MM.1S (cell line): ENCODE results near the gene SUSD2.
"Not testable (repeated sequence)": the region's sequence is repeated elsewhere in the genome, so short reads cannot be mapped to it uniquely, and the experiment has no call there.

Source experiments
- DNase-seq: peaks from one replicate; pipeline ENCODE4 v3.0.0-alpha.2; 2015
- H2AFZ ChIP-seq: fragments of 300-600 bp; sonication (generic); 2 replicates; pipeline ENCODE4 v1.6.0; 2016; ENCODE audit warnings: antibody characterized with exemption, low read length
- H3F3A ChIP-seq: fragments of 300-600 bp; sonication (generic); 2 replicates; pipeline ENCODE4 v1.6.1; 2016; ENCODE audit warnings: mild to moderate bottlenecking, antibody characterized with exemption, low read length, moderate library complexity, mixed read lengths; ENCODE audit not compliant: insufficient read depth
- H3K27ac ChIP-seq: fragments of 300-600 bp; sonication (generic); 2 replicates; pipeline ENCODE4 v1.5.1; 2016; ENCODE audit warnings: mild to moderate bottlenecking, low read length
- H3K27me3 ChIP-seq: fragments of 300-600 bp; sonication (generic); replicated peaks from 2 replicates; pipeline ENCODE4 v1.6.0; 2016; ENCODE audit warnings: low read length; ENCODE audit not compliant: insufficient read depth
- H3K36me3 ChIP-seq: fragments of 300-600 bp; sonication (generic); replicated peaks from 2 replicates; pipeline ENCODE4 v1.6.1; 2016; ENCODE audit warnings: mild to moderate bottlenecking, low read length, mixed read lengths; ENCODE audit not compliant: insufficient read depth
- H3K4me1 ChIP-seq: fragments of 300-600 bp; sonication (generic); 2 replicates; pipeline ENCODE4 v1.6.1; 2016; ENCODE audit warnings: low read length, mixed read lengths
- H3K4me2 ChIP-seq: fragments of 300-600 bp; sonication (generic); 2 replicates; pipeline ENCODE4 v1.6.0; 2016; ENCODE audit warnings: low read depth, low read length
- H3K4me3 ChIP-seq: fragments of 300-600 bp; sonication (generic); 2 replicates; pipeline ENCODE4 v1.5.1; 2016; ENCODE audit warnings: low read length, mixed read lengths
- H3K79me2 ChIP-seq: fragments of 300-600 bp; sonication (generic); 2 replicates; pipeline ENCODE4 v1.6.1; 2016; ENCODE audit warnings: mixed run types, low read length, mixed read lengths
- H3K9ac ChIP-seq: fragments of 300-600 bp; sonication (generic); 2 replicates; pipeline ENCODE4 v1.6.1; 2016; ENCODE audit warnings: low read length, mixed read lengths
- H3K9me2 ChIP-seq: fragments of 300-600 bp; sonication (generic); replicated peaks from 2 replicates; pipeline ENCODE4 v1.6.1; 2016; ENCODE audit warnings: mild to moderate bottlenecking, low read length, mixed read lengths; ENCODE audit not compliant: insufficient read depth
- H3K9me3 ChIP-seq: fragments of 300-600 bp; sonication (generic); replicated peaks from 2 replicates; pipeline ENCODE4 v1.6.1; 2016; ENCODE audit warnings: mild to moderate bottlenecking, low read length, mixed read lengths; ENCODE audit not compliant: insufficient read depth
- H4K20me1 ChIP-seq: fragments of 300-600 bp; sonication (generic); 2 replicates; pipeline ENCODE4 v1.6.1; 2016; ENCODE audit warnings: mild to moderate bottlenecking, low read length, moderate library complexity, mixed read lengths; ENCODE audit not compliant: insufficient read depth
- CTCF ChIP-seq: fragments of 300-600 bp; sonication (generic); IDR thresholded peaks from 2 replicates; pipeline ENCODE4 v1.5.1; 2016; ENCODE audit warnings: antibody characterized with exemption, low read length, mixed read lengths
- EZH2 ChIP-seq: fragments of 300-600 bp; sonication (generic); optimal IDR thresholded peaks from 2 replicates; pipeline ENCODE3; 2017; ENCODE audit warnings: low read depth, mild to moderate bottlenecking, antibody characterized with exemption, low read length, mixed read lengths
- EZH2phosphoT487 ChIP-seq: fragments of 300-600 bp; sonication (generic); IDR thresholded peaks from 2 replicates; pipeline ENCODE4 v1.6.1; 2018; ENCODE audit warnings: antibody characterized with exemption, low read length

The SUSD2 gene

GRCh38 chr22:24181088-24181995, at the start of gene SUSD2:
TSS of gene SUSD2 (plus strand) at chr22:24181487. CDS start at chr22:24181520, 33 bp downstream.
- Histone ChIP-seq H3K9ac (no peak within 1 kb of the TSS), H3K4me1 (no peaks in the 10 kb centered on the region), H3K4me3 (no peak within 1 kb of the TSS), H3K9me3 (no peaks in the 10 kb centered on the region), H4K20me1 (no peaks in the 10 kb centered on the region), H3K79me2 (no peaks in the 10 kb centered on the region), H3F3A (no peaks in the 10 kb centered on the region), H3K36me3 (no peaks in the 10 kb centered on the region), H3K4me2 (no peak within 1 kb of the TSS), H2AFZ (no peak within 1 kb of the TSS), H3K27ac (no peak within 1 kb of the TSS), H3K9me2 (no peaks in the 10 kb centered on the region), H3K27me3 (no peaks in the 10 kb centered on the region)
- TF ChIP-seq EZH2 (no peak), EZH2phosphoT487 (no peak), CTCF (no peak)
- no peak for DNase-seq

- no peaks in the 10 kb centered on the region for H3K9me2 ChIP-seq
- H3K4me3 ChIP-seq = no peak overlapping the region
- no peak for DNase-seq
- H3K9me3 ChIP-seq = no peaks in the 10 kb centered on the region
- no peaks in the 10 kb centered on the region for H3K79me2 ChIP-seq
- no peaks in the 10 kb centered on the region for H3F3A ChIP-seq
- no peak overlapping the region for H3K4me2 ChIP-seq
- no peak overlapping the region for H3K27ac ChIP-seq
- H4K20me1 ChIP-seq = no peaks in the 10 kb centered on the region
- no peaks in the 10 kb centered on the region for H3K27me3 ChIP-seq
- no peak overlapping the region for H3K9ac ChIP-seq
- TF ChIP-seq EZH2 = no peak
- peak; percentile 20; the same call in 1 of the 2 replicates for TF ChIP-seq CTCF
- no peaks in the 10 kb centered on the region for H3K4me1 ChIP-seq
- H2AFZ ChIP-seq = no peak overlapping the region
- H3K36me3 ChIP-seq = no peaks in the 10 kb centered on the region
Measured at GRCh38 chr22:24133187-24133965, 47.9 kb upstream of the SUSD2 start.

GRCh38 chr22:24134090-24134846, 47.0 kb upstream of the SUSD2 start:
- Histone ChIP-seq H3K9ac (no peak overlapping the region), H3K4me3 (no peak overlapping the region), H3K4me1 (no peaks in the 10 kb centered on the region), H4K20me1 (no peaks in the 10 kb centered on the region), H3K4me2 (no peak overlapping the region), H3K36me3 (no peaks in the 10 kb centered on the region), H3K27me3 (no peaks in the 10 kb centered on the region), H3K9me2 (no peaks in the 10 kb centered on the region), H3K9me3 (no peaks in the 10 kb centered on the region), H3F3A (no peaks in the 10 kb centered on the region), H3K79me2 (no peaks in the 10 kb centered on the region), H3K27ac (no peak overlapping the region), H2AFZ (no peak overlapping the region)
- TF ChIP-seq CTCF (no peak), EZH2phosphoT487 (no peak), EZH2 (no peak)
- no peak for DNase-seq

- not testable (repeated sequence) for H3K9ac ChIP-seq, H3K27ac ChIP-seq, H2AFZ ChIP-seq, H3F3A ChIP-seq, H3K4me3 ChIP-seq, H3K79me2 ChIP-seq, H3K9me2 ChIP-seq, H3K27me3 ChIP-seq, H3K36me3 ChIP-seq, H4K20me1 ChIP-seq, DNase-seq, H3K9me3 ChIP-seq, H3K4me2 ChIP-seq
- H3K4me1 ChIP-seq = peaks cover 18% of the 10 kb centered on the region
Measured at GRCh38 chr22:24136533-24136932, 44.8 kb upstream of the SUSD2 start.
